Activated T-helper 17 cell treated with anti-CD3 and anti-CD28 coated beads, Interleukin-2, amount 50 U/mL, for 72 hours (primary cell): ENCODE results near the gene SLC10A7. TPM values are rescaled to one million over a fixed set of nuclear protein-coding genes. Genes with fewer than 3 reads are reported as not detected.

Source experiments
- ATAC-seq: fragments of 150-1000 bp; cut with Tn5 transposase; replicated peaks from 2 replicates; pipeline ENCODE4 v1.10.0; 2021; ENCODE audit warnings: mild to moderate bottlenecking, moderate library complexity
- H3K27ac Mint-ChIP-seq: one replicate; pipeline ENCODE4 v1.8.0; 2022; ENCODE audit warnings: mixed read lengths
- H3K27me3 Mint-ChIP-seq: one replicate; pipeline ENCODE4 v1.8.0; 2022; ENCODE audit warnings: mixed read lengths
- H3K36me3 Mint-ChIP-seq: one replicate; pipeline ENCODE4 v1.8.0; 2022; ENCODE audit warnings: low read depth, mild to moderate bottlenecking, mixed read lengths
- H3K4me1 Mint-ChIP-seq: one replicate; pipeline ENCODE4 v1.8.0; 2022; ENCODE audit warnings: mixed read lengths
- H3K4me3 Mint-ChIP-seq: one replicate; pipeline ENCODE4 v1.8.0; 2022; ENCODE audit warnings: mild to moderate bottlenecking, mixed read lengths
- H3K9me3 Mint-ChIP-seq: one replicate; pipeline ENCODE4 v1.8.0; 2022; ENCODE audit warnings: mixed read lengths
- total RNA-seq, 2 donors: library from RNA; stranded (reverse); gene quantifications; one replicate each; pipeline ENCODE4 v1.2.3, GENCODE V29; 2022

SLC10A7 gene
- total RNA-seq, 2 donors from 2014 or later = 13.0 to 17.5 TPM

DNA sequence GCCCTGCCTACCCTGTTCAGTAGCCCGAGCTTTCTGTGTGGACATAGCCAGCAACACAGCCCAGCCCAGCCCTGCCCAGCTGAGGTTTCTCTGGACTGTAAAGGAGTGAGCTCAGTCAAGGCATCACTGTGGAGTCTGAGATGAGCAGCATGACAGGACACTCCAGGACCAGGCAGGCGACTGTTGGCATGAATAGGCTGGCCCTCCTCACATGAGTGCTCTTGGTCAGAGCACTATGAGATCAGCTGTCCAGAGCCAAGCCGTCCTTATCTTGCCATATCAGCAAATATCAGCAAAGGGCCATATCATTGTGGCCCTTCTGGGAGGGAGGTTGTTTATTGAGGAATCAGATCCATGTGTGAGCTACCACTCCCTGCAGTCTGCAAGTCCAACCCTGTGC is 276.5 kb downstream of the SLC10A7 start:
- Mint-ChIP-seq H3K4me3 (peak overlapping the region; percentile 3), H3K4me1 (peaks cover 13% of the 10 kb centered on the region), H3K9me3 (no peaks in the 10 kb centered on the region), H3K27me3 (no peaks in the 10 kb centered on the region), H3K27ac (peak overlapping the region; percentile 48), H3K36me3 (no peaks in the 10 kb centered on the region)
- no peak for ATAC-seq

DNA sequence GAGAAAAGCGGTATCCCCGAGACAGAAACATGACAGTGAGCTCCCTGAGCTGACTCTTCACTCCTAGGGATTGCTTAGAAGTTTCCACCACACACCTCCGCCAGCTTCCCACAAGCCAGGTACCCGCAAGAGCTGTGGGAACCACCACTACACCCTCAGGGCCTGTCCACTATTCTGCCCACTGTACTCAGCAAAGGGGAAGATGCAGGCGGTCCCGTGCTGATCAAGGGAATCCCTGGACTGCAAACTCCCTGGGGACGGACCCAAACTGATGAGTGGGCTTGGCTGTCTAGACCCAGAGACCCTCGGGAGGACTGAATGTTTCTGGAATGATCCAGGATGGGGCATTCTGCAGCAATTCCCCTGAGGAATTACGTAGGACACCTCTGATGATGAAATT is 277.2 kb downstream of the SLC10A7 start:
- H3K4me1 Mint-ChIP-seq = peaks cover 13% of the 10 kb centered on the region
- H3K27me3 Mint-ChIP-seq = no peaks in the 10 kb centered on the region
- ATAC-seq = no peak
- H3K27ac Mint-ChIP-seq = peak overlapping the region; percentile 48
- H3K9me3 Mint-ChIP-seq = no peaks in the 10 kb centered on the region
- H3K36me3 Mint-ChIP-seq = no peaks in the 10 kb centered on the region
- H3K4me3 Mint-ChIP-seq = peak overlapping the region; percentile 74

DNA sequence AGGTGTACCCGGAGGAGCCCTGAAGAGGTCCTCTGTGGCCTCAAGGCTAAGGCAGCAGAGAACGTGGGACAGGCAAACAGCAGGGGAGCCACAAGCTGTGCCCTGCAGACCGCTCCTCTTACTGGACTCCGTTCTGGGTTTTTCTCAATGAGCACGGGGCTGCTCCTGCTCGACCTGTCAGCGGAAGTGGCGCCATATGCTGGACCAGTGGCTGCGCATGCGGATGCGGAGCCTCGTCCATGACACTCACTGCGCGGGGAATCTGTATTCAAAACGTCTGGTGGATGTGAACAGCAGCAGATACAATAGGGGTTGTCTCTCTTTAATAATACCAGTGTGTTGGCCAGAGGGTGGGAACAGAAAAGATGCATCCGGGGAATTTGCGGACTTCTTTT is 277.9 kb downstream of the SLC10A7 start:
- Mint-ChIP-seq H3K9me3 (no peaks in the 10 kb centered on the region), H3K36me3 (no peaks in the 10 kb centered on the region), H3K4me1 (peaks cover 13% of the 10 kb centered on the region), H3K4me3 (peak overlapping the region; percentile 74), H3K27me3 (no peaks in the 10 kb centered on the region), H3K27ac (peak overlapping the region; percentile 48)
- ATAC-seq = no peak

DNA sequence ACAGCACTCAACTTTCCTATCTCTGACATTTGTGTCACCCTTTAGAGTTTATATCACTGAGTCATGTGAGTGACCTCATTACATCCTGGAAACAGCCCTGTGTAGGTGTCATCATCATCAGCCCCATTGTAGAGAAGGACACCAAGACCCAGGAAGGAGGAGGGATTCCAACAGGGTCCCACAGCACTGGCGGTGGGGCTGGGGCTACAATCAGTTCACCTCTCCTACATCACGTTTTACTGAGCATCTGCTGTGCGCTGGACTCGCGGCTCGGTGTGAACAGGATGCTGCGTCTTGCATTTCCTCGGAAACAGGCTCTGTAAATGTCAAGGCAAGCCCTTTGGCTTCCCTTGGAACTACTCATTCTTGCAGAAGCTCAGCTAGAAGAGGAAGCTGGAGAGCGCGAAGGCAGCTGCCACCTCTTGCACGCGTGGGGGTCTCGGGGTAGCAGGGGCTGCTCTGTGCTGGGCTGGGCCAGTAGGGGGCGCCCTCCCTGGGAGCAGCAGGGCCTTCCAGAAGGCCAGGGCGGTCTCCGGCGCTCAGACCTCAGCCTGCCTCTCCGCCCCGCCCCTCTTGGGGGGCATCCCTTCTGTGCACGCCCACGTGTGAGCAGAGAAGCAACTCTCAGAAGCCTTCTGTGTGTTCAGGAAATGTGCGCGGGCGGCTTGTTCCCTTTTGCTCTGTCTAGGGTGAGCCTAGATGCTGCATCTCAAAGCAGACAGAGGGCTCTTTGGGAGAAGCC is 278.4 kb downstream of the SLC10A7 start:
- peak; percentile 85 for ATAC-seq
- Mint-ChIP-seq H3K4me1 (peaks cover 13% of the 10 kb centered on the region), H3K9me3 (no peaks in the 10 kb centered on the region), H3K27ac (peak overlapping the region; percentile 48), H3K4me3 (peak overlapping the region; percentile 74), H3K27me3 (no peaks in the 10 kb centered on the region), H3K36me3 (no peaks in the 10 kb centered on the region)

DNA sequence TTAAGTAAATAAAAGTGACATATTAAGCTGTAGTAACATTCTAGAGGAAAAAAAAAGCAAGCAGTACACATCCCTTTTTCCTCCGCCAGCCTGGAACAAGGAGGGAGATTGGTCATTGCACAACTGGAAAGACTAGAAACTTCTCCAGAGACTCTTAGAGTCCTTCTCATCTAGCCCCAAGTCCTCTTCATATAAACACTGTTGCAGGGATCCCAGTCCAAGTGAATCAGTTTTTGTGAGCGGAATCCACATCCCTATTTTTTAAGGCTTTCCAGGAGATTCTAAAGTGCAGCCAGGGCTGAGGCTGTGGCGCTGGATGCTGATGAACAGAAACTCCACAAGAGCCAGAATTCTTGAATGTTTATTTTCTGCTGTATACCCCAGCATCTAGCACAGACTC is 283.6 kb downstream of the SLC10A7 start:
- Mint-ChIP-seq H3K27me3 (peaks cover 12% of the 10 kb centered on the region), H3K9me3 (no peaks in the 10 kb centered on the region), H3K27ac (no peak overlapping the region), H3K36me3 (no peaks in the 10 kb centered on the region), H3K4me3 (no peak overlapping the region), H3K4me1 (peaks cover 4% of the 10 kb centered on the region)
- ATAC-seq = no peak

DNA sequence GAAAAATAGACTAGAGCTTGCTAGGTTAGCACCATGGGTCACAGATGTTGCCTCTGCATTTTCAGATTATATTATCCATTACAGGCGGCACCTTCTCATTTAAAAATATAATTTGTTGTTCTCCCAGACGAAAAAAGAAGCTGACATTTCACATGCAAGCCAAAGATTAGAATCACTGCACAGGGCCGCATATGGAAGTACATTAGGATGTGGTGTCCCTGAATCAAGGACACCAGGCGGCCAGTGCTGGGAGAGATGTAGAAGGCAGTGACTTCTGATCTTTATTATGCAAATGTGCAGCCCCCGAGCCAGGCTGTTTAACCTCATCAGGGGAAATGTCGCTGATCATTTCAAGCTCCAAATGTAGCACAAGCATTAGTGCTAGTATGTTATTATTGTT is 284.6 kb downstream of the SLC10A7 start:
- Mint-ChIP-seq H3K27me3 (peaks cover 12% of the 10 kb centered on the region), H3K4me3 (no peak overlapping the region), H3K9me3 (no peaks in the 10 kb centered on the region), H3K4me1 (peaks cover 4% of the 10 kb centered on the region), H3K27ac (no peak overlapping the region), H3K36me3 (no peaks in the 10 kb centered on the region)
- no peak for ATAC-seq

DNA sequence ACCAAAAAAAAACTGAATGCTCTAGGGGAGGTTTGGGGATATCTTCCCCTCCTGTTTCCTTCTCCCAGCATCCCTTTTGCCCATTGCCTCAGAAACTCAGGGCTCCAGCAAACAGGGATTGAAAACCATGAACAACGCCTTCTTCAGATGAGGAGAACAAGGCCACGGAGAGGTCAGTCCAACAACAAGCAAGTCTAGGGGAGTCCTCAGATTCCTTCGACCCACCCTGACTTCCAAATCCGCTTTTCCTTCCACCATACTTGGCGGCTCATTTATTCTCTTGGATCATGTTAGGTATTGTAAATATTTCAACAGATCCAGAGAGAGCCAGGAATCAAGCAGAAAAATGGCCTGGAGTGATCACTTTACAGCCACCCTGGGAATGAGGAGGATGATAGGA is 285.5 kb downstream of the SLC10A7 start:
- Mint-ChIP-seq H3K4me3 (no peak overlapping the region), H3K4me1 (no peaks in the 10 kb centered on the region), H3K9me3 (no peaks in the 10 kb centered on the region), H3K27ac (no peak overlapping the region), H3K27me3 (peaks cover 12% of the 10 kb centered on the region), H3K36me3 (no peaks in the 10 kb centered on the region)
- no peak for ATAC-seq

DNA sequence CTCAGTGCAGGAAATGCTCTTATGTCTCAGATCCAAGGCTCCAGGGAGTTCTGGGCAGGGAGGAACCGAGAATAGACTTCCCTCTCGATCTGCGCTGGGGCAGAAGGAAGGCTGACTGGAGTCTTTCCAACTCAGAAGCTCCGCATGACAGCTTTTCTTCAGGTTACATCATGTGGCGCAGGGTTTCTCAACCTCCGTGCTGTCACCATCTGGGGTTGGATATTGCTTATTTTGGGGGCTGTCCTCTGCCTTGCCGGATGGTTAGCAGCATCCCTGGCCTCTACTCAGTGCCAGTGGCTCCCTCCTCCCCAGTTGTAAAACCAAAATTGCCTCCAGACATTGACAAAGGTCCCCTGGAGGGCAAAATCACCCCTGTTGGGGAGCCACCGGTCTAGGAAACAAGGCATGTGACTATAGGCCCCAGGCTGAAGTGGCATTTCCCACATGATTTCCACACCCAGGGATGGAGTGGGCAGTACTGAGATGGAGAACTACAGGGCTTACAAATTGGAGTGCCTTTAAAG is 286.0 kb downstream of the SLC10A7 start:
- ATAC-seq = no peak
- Mint-ChIP-seq H3K36me3 (no peaks in the 10 kb centered on the region), H3K27me3 (peaks cover 12% of the 10 kb centered on the region), H3K4me1 (no peaks in the 10 kb centered on the region), H3K9me3 (no peaks in the 10 kb centered on the region), H3K27ac (no peak overlapping the region), H3K4me3 (no peak overlapping the region)

DNA sequence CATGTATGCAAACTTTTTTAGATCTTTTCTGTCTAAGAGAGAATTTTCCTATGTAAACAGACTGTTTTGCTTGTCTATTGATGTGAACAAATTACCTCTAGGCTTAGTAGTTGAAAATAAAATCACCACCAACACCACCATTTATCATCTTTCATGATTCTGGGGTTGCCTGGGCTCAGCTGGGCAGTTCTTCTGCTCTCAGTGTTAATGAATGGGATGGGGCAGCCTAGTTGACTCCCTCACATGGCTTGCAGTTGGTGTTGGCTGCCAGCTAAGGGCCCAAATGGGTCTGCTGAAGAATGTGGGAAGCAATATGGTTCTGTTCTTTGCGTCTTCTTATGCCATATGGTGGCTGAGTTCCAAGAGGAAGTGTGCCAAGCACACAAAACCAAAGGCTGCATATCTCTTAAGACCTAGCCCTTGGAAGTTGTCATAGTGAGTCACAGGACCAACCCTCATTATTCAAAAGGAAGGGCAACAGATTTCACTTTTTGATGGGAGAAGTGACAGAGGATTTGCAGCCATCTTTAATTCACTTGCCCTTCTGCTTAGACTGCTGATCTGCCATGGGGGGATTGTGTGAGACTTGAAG is 289.5 kb downstream of the SLC10A7 start:
- peaks cover 7% of the 10 kb centered on the region for H3K27me3 Mint-ChIP-seq
- no peak overlapping the region for H3K27ac Mint-ChIP-seq
- no peak overlapping the region for H3K4me3 Mint-ChIP-seq
- H3K4me1 Mint-ChIP-seq = no peaks in the 10 kb centered on the region
- H3K9me3 Mint-ChIP-seq = no peaks in the 10 kb centered on the region
- ATAC-seq = no peak
- H3K36me3 Mint-ChIP-seq = no peaks in the 10 kb centered on the region

DNA sequence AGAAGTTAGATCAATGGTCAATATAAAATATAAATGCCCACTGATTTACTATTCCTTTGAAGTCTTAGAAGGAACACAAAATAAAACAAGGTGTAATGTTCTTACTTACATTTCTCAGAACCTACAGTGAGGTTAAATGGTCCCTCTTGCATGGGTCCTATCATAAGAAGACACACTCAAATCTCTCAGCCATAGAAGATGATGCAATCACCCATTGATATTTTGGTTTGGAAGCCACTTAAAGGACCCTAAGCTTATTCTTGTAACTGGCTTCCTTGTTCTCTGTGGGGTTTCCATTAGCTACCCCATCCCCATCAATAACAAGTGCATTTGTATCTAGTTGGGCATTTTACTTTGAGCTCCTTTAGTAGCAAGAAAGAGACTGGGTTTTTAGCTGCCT is 292.3 kb downstream of the SLC10A7 start:
- H3K4me1 Mint-ChIP-seq = no peaks in the 10 kb centered on the region
- no peaks in the 10 kb centered on the region for H3K9me3 Mint-ChIP-seq
- H3K4me3 Mint-ChIP-seq = no peak overlapping the region
- no peaks in the 10 kb centered on the region for H3K36me3 Mint-ChIP-seq
- no peak overlapping the region for H3K27ac Mint-ChIP-seq
- no peak for ATAC-seq
- H3K27me3 Mint-ChIP-seq = no peaks in the 10 kb centered on the region

DNA sequence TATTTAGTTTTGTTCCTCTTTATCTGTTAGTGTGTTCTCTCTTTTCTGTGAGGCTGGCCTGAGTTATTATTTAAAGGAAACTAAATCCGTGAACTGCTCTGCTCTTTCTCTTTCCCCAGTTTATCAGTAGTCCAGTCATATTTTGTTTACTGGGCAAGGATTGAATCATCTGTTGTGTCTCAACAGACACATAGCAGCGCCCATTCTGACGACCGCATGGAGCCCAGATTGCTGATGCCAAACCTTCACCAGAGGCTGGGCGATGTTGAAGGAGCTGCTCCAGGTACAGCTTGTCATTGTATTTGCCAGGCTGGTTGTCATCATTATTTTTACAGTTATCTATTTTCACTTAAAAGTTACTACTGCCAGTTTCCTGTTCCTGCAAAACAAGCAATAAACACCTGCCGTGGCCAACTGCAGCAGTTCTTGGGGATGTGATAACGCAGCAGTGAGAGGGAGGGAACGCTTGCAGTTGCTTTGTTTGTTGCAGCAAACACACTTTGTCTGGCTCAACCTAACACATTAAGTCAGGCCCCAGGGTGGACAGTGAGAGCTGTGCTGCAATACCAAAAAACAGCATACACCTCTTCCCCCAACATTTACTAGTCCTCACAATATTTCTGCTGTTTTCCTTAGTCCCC is 297.3 kb downstream of the SLC10A7 start:
- Mint-ChIP-seq H3K4me3 (no peak overlapping the region), H3K4me1 (no peaks in the 10 kb centered on the region), H3K27me3 (no peaks in the 10 kb centered on the region), H3K36me3 (no peaks in the 10 kb centered on the region), H3K27ac (no peak overlapping the region), H3K9me3 (no peaks in the 10 kb centered on the region)
- ATAC-seq = no peak

DNA sequence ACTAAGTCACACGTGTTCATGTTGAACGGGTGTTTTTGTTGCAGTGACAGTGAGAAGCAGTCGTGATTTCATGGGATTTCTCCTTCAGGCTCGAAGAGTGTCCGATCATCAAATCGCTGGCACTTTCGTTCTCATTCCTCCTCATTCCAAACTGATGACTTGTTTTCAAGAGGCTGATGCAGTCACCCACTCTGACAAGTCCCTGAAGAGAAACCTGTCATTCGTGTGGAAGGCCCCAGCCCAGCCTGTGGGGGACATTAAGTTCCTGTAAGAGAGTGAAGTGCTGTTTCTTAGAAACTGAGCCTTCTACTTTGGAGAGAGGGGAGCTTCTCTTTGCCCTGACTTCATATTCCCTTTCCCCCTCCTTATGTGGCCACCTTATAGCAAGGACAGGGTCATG is 299.4 kb downstream of the SLC10A7 start:
- Mint-ChIP-seq H3K27ac (no peak overlapping the region), H3K36me3 (no peaks in the 10 kb centered on the region), H3K27me3 (no peaks in the 10 kb centered on the region), H3K9me3 (no peaks in the 10 kb centered on the region), H3K4me1 (no peaks in the 10 kb centered on the region), H3K4me3 (no peak overlapping the region)
- no peak for ATAC-seq

DNA sequence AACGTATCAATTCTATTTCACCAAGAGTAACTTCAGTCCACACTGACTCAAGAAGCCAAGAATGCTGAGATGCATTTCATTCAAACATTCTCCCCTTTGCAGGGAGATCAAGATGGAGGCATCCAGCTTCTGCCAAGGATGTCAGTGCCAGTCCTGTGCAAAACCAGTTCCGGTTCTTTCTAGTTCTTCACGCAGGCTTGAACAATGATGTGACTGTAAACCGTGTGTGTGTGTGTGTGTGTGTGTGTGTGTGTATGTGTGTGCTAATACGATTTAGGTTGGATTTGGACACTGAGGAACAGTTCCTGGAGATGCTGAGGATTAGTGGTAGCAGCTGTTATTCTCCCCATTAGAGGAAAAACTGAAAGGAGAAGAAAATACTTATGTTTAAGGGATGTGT is 307.5 kb downstream of the SLC10A7 start, which contains the start of gene REELD1:
TSS of gene REELD1 (plus strand) at position 301 of the 400 bp plus-strand sequence. CDS start 2,415 bp downstream, outside the sequence.
- H3K27ac Mint-ChIP-seq = no peak within 1 kb of the TSS
- no peak for ATAC-seq

DNA sequence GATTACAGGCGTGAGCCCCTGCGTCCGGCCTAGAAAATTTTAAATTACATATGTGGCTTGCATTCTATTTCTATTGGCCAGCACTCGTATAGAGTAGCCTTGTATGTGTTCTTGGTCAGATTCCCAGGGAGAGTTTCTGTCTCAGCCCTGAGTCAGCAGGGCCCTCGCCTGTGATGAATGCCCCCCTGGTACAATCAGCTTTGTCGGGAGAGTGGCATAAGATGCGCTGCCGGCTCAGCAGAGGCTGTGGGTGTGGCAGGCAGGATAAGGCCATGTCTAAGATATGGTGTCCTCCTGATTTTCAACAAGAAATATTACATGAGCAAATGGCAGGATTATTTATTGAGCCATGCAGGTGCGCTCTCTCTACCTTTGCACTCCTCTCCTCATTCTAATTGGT is 309.0 kb downstream of the SLC10A7 start:
- Mint-ChIP-seq H3K4me1 (no peaks in the 10 kb centered on the region), H3K9me3 (no peaks in the 10 kb centered on the region), H3K4me3 (no peak overlapping the region), H3K36me3 (no peaks in the 10 kb centered on the region), H3K27ac (no peak overlapping the region), H3K27me3 (no peaks in the 10 kb centered on the region)
- no peak for ATAC-seq

More for the DNA sequence above, 307.5 kb downstream of the SLC10A7 start, which contains the start of gene REELD1:
- Mint-ChIP-seq H3K36me3 (no peaks in the 10 kb centered on the region), H3K4me3 (no peak within 1 kb of the TSS), H3K4me1 (no peaks in the 10 kb centered on the region), H3K27me3 (no peaks in the 10 kb centered on the region), H3K9me3 (no peaks in the 10 kb centered on the region)

DNA sequence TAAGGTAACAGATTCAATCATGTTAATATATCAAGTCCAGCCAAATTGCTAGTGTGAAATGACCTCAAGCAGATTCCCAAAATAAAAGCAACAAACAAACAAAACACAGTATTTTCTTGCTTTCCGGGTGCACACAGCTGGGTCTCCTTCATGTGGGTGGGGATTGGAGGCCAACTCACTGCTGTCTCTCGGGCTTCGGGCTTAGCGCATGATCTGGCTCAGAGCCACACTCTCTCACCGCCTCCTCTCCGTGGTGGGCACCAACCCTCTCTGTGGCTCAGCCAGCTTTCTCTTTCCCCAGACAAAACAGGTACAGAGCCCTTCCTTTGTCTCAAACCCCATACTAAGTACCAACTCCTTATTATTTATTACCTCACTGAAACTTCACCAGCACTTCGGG is 310.3 kb downstream of the SLC10A7 start:
- Mint-ChIP-seq H3K27ac (no peak overlapping the region), H3K4me3 (no peak overlapping the region), H3K4me1 (no peaks in the 10 kb centered on the region), H3K9me3 (no peaks in the 10 kb centered on the region), H3K36me3 (no peaks in the 10 kb centered on the region), H3K27me3 (no peaks in the 10 kb centered on the region)
- ATAC-seq = no peak
